Neuronal stem cell (in vitro differentiated cells): ENCODE results near the gene UBE2C.
A peak's percentile ranks its signal among the peaks of the same experiment; 100 is the strongest.

ENCODE experiments used
- DNase-seq: peaks from one replicate; pipeline ENCODE4 v3.0.0-alpha.2; 2013; ENCODE audit warnings: low spot score
- H2AFZ ChIP-seq: one replicate; pipeline ENCODE4 v1.6.1; 2013; ENCODE audit warnings: mild to moderate bottlenecking, low read length, inconsistent platforms
- H2AK5ac ChIP-seq: 2 replicates; pipeline ENCODE4 v1.6.1; 2013; ENCODE audit warnings: low read depth, mild to moderate bottlenecking, inconsistent platforms, low read length, moderate library complexity, mixed read lengths
- H2BK120ac ChIP-seq: 2 replicates; pipeline ENCODE4 v1.6.1; 2013; ENCODE audit warnings: low read depth, mild to moderate bottlenecking, inconsistent platforms, low read length, moderate library complexity, mixed read lengths
- H2BK12ac ChIP-seq: one replicate; pipeline ENCODE4 v1.6.1; 2013; ENCODE audit warnings: low read length, inconsistent platforms
- H2BK15ac ChIP-seq: 2 replicates; pipeline ENCODE4 v1.6.1; 2013; ENCODE audit warnings: mild to moderate bottlenecking, low read length, inconsistent platforms, mixed read lengths
- H2BK5ac ChIP-seq: one replicate; pipeline ENCODE4 v1.6.1; 2013; ENCODE audit warnings: inconsistent platforms, mild to moderate bottlenecking, low read length, moderate library complexity
- H3K14ac ChIP-seq: one replicate; pipeline ENCODE4 v1.6.1; 2013; ENCODE audit warnings: low read length, inconsistent platforms
- H3K18ac ChIP-seq: 2 replicates; pipeline ENCODE4 v1.6.1; 2013; ENCODE audit warnings: low read length, inconsistent platforms
- H3K23ac ChIP-seq: 2 replicates; pipeline ENCODE4 v1.6.1; 2013; ENCODE audit warnings: low read depth, mild to moderate bottlenecking, mixed read lengths, low read length, inconsistent platforms; ENCODE audit not compliant: poor library complexity
- H3K27ac ChIP-seq: replicated peaks from 3 replicates; pipeline ENCODE4 v1.5.1; 2013; ENCODE audit warnings: low read length, inconsistent platforms
- H3K27me3 ChIP-seq, 3 experiments: 2 replicates each; pipeline ENCODE4 v1.6.1; 2013; ENCODE audit warnings: low read length in 3 of 3, mild to moderate bottlenecking in 2 of 3, inconsistent platforms in 1 of 3, low read depth in 1 of 3, mixed read lengths in 1 of 3, moderate library complexity in 1 of 3; ENCODE audit not compliant: control insufficient read depth in 3 of 3, insufficient read depth in 3 of 3
- H3K36me3 ChIP-seq, 2 donors: replicated peaks in 1 of 2; 2 replicates each; pipeline ENCODE4 v1.6.1; 2013; ENCODE audit warnings: low read length in 2 of 2; ENCODE audit not compliant: control insufficient read depth in 2 of 2, insufficient read depth in 2 of 2
- H3K4ac ChIP-seq: 2 replicates; pipeline ENCODE4 v1.6.1; 2013; ENCODE audit warnings: inconsistent platforms, mild to moderate bottlenecking, low read length, moderate library complexity
- H3K4me1 ChIP-seq, 2 donors: 1 replicate in 1 of 2; 2 replicates in 1 of 2; pipeline ENCODE4 v1.6.1; 2013; ENCODE audit warnings: low read length in 2 of 2, low read depth in 1 of 2; ENCODE audit not compliant: control insufficient read depth in 2 of 2, insufficient read depth in 1 of 2
- H3K4me2 ChIP-seq: one replicate; pipeline ENCODE4 v1.6.1; 2013; ENCODE audit warnings: mild to moderate bottlenecking, low read length, inconsistent platforms; ENCODE audit not compliant: insufficient read depth, poor library complexity, severe bottlenecking
- H3K4me3 ChIP-seq, 2 donors: 2 replicates each; pipeline ENCODE4 v1.5.1; 2013; ENCODE audit warnings: low read length in 2 of 2, mild to moderate bottlenecking in 2 of 2, inconsistent platforms in 1 of 2, moderate library complexity in 1 of 2
- H3K79me1 ChIP-seq: one replicate; pipeline ENCODE4 v1.6.1; 2013; ENCODE audit warnings: low read depth, mild to moderate bottlenecking, inconsistent platforms, low read length, moderate library complexity
- H3K9ac ChIP-seq: one replicate; pipeline ENCODE4 v1.6.1; 2013; ENCODE audit warnings: mild to moderate bottlenecking, low read depth, low read length, inconsistent platforms; ENCODE audit not compliant: poor library complexity
- H3K9me3 ChIP-seq, 2 donors: replicated peaks in 1 of 2; 2 replicates each; pipeline versions ENCODE3 to v1.6.1; 2013; ENCODE audit warnings: low read length in 2 of 2, mild to moderate bottlenecking in 2 of 2, inconsistent platforms in 1 of 2, low read depth in 1 of 2, mixed read lengths in 1 of 2, moderate library complexity in 1 of 2; ENCODE audit not compliant: control insufficient read depth in 2 of 2, insufficient read depth in 1 of 2
- H4K8ac ChIP-seq: one replicate; pipeline ENCODE4 v1.6.1; 2013; ENCODE audit warnings: low read depth, mild to moderate bottlenecking, inconsistent platforms, low read length, moderate library complexity
- H4K91ac ChIP-seq: one replicate; pipeline ENCODE4 v1.6.1; 2013; ENCODE audit warnings: low read length, low read depth, mild to moderate bottlenecking, inconsistent platforms; ENCODE audit not compliant: poor library complexity
- WGBS, 2 donors: extraction: QIAGEN DNeasy Blood & Tissue Kit; methylation state at CpG; one replicate each; pipeline ENCODE4 v1.1.7; 2013; ENCODE audit warnings: missing lambda C conversion rate in 2 of 2, mixed read lengths in 1 of 2; ENCODE audit not compliant: insufficient read length in 2 of 2, insufficient replicate concordance in 1 of 2; ENCODE audit errors: extremely low coverage in 2 of 2; 5-methylcytosine and 5-hydroxymethylcytosine counted together

The UBE2C gene

GRCh38 chr20:45851501-45851900 lies 39.1 kb downstream of the UBE2C start:
- no peak overlapping the region for H4K8ac ChIP-seq
- H2AK5ac ChIP-seq = no peak overlapping the region
- H3K23ac ChIP-seq = no peak overlapping the region
- H3K79me1 ChIP-seq = no peaks in the 10 kb centered on the region
- no peak overlapping the region for H3K18ac ChIP-seq
- no peak overlapping the region for H2BK12ac ChIP-seq
- H3K27ac ChIP-seq = no peak overlapping the region
- H2AFZ ChIP-seq = no peak overlapping the region
- no peak overlapping the region for H2BK15ac ChIP-seq
- no peak overlapping the region for H3K4me2 ChIP-seq
- H3K9ac ChIP-seq = no peak overlapping the region
- H2BK5ac ChIP-seq = no peak overlapping the region
- no peak for DNase-seq
- H3K14ac ChIP-seq = no peak overlapping the region
- no peak overlapping the region for H3K4me3 ChIP-seq
- H4K91ac ChIP-seq = no peak overlapping the region
- no peaks in the 10 kb centered on the region for H3K9me3 ChIP-seq
- no peak overlapping the region for H3K4ac ChIP-seq
- no peaks in the 10 kb centered on the region for H3K27me3 ChIP-seq
- peaks cover 0 to 31% of the 10 kb centered on the region in 2 donors for H3K36me3 ChIP-seq
- H3K4me1 ChIP-seq = peaks cover 0 to 2% of the 10 kb centered on the region in 2 donors
- H2BK120ac ChIP-seq = no peak overlapping the region

GRCh38 chr20:45852326-45852725 lies 39.9 kb downstream of the UBE2C start:
- H3K27ac ChIP-seq = no peak overlapping the region
- H4K8ac ChIP-seq = no peak overlapping the region
- H3K27me3 ChIP-seq = no peaks in the 10 kb centered on the region
- no peaks in the 10 kb centered on the region for H3K9me3 ChIP-seq
- whole genome bisulfite sequencing, 2 donors = no CpG with 5 or more reads among the region's 6 CpGs
- H3K9ac ChIP-seq = no peak overlapping the region
- no peak overlapping the region for H3K14ac ChIP-seq
- H4K91ac ChIP-seq = no peak overlapping the region
- no peak overlapping the region for H2AK5ac ChIP-seq
- no peak overlapping the region for H3K4me3 ChIP-seq
- peaks cover 2% of the 10 kb centered on the region for H3K79me1 ChIP-seq
- H2AFZ ChIP-seq = no peak overlapping the region
- H3K4ac ChIP-seq = no peak overlapping the region
- peaks cover 0 to 26% of the 10 kb centered on the region in 2 donors for H3K36me3 ChIP-seq
- H2BK15ac ChIP-seq = no peak overlapping the region
- DNase-seq = no peak
- no peak overlapping the region for H3K4me2 ChIP-seq
- H2BK12ac ChIP-seq = no peak overlapping the region
- H3K23ac ChIP-seq = no peak overlapping the region
- H3K18ac ChIP-seq = no peak overlapping the region
- no peak overlapping the region for H2BK120ac ChIP-seq
- H3K4me1 ChIP-seq = peaks cover 2 to 5% of the 10 kb centered on the region in 2 donors
- H2BK5ac ChIP-seq = no peak overlapping the region

- no peak overlapping the region for H3K14ac ChIP-seq
- peaks cover 2% of the 10 kb centered on the region for H3K79me1 ChIP-seq
- H3K4me1 ChIP-seq = peaks cover 4 to 8% of the 10 kb centered on the region in 2 donors
- H3K18ac ChIP-seq = no peak overlapping the region
- no peak overlapping the region for H3K23ac ChIP-seq
- no peak overlapping the region for H2BK15ac ChIP-seq
- H2AK5ac ChIP-seq = no peak overlapping the region
- H2BK12ac ChIP-seq = no peak overlapping the region
- H2AFZ ChIP-seq = no peak overlapping the region
- no peak overlapping the region for H2BK120ac ChIP-seq
- H3K4me3 ChIP-seq = no peak overlapping the region
- WGBS, 2 donors = no CpG with 5 or more reads among the region's 2 CpGs
- peaks cover 0 to 20% of the 10 kb centered on the region in 2 donors for H3K36me3 ChIP-seq
- no peak overlapping the region for H3K4me2 ChIP-seq
- no peak for DNase-seq
- no peak overlapping the region for H2BK5ac ChIP-seq
- no peak overlapping the region for H3K4ac ChIP-seq
- H3K27me3 ChIP-seq = no peaks in the 10 kb centered on the region
- no peak overlapping the region for H4K8ac ChIP-seq
- H3K9ac ChIP-seq = no peak overlapping the region
- no peak overlapping the region for H3K27ac ChIP-seq
- H3K9me3 ChIP-seq = no peaks in the 10 kb centered on the region
- no peak overlapping the region for H4K91ac ChIP-seq
Observed at GRCh38 chr20:45853484-45853883, 41.0 kb downstream of the UBE2C start.

- Histone ChIP-seq H2AK5ac (no peak within 1 kb of the TSS), H3K23ac (peak within 1 kb of the TSS; percentile 34), H3K18ac (peak within 1 kb of the TSS; percentile 89), H2BK120ac (no peak within 1 kb of the TSS), H3K4me2 (peak within 1 kb of the TSS; percentile 86), H2BK5ac (no peak within 1 kb of the TSS), H4K8ac (no peak within 1 kb of the TSS), H4K91ac (no peak within 1 kb of the TSS), H3K79me1 (peaks cover 2% of the 10 kb centered on the region), H3K9ac (peak within 1 kb of the TSS; percentile 95), H3K27ac (no peak within 1 kb of the TSS), H2BK15ac (no peak within 1 kb of the TSS), H3K4ac (no peak within 1 kb of the TSS), H3K4me3 (peak within 1 kb of the TSS; percentile 71 to 97), H2BK12ac (no peak within 1 kb of the TSS), H3K4me1 (peaks cover 4 to 8% of the 10 kb centered on the region in 2 donors), H2AFZ (peak within 1 kb of the TSS; percentile 89), H3K14ac (no peak within 1 kb of the TSS), H3K27me3 (no peaks in the 10 kb centered on the region), H3K36me3 (peaks cover 0 to 11% of the 10 kb centered on the region in 2 donors), H3K9me3 (no peaks in the 10 kb centered on the region)
- no CpG with 5 or more reads among the region's 36 CpGs for WGBS, 2 donors
- peak; percentile 100 for DNase-seq
Observed at GRCh38 chr20:45857114-45857881, 44.9 kb downstream of the UBE2C start, which contains the start of the genes ACOT8 and ZSWIM3. Gene ACOT8 (minus strand): TSS chr20:45857392. CDS start chr20:45857315, 77 bp downstream. Gene ZSWIM3 (plus strand): TSS chr20:45857614. CDS start chr20:45857826, 212 bp downstream.
